Keratinocyte (primary cell): ENCODE data around the gene TIE1. TPM values are rescaled to one million over a fixed set of nuclear protein-coding genes. Genes with fewer than 3 reads are reported as not detected.

Source experiments
- DNase-seq: peaks from one replicate; pipeline ENCODE4 v3.0.0-alpha.2; 2011; ENCODE audit warnings: low read depth, missing footprints, low spot score
- FAIRE-seq: peaks from 2 replicates; lab custom pipeline; 2011; peaks lifted over from hg19 to GRCh38; lab: Jason Lieb, UNC
- H2AFZ ChIP-seq: 2 replicates; pipeline ENCODE4 v1.6.0; 2012; ENCODE audit warnings: low read length, control low read depth, inconsistent platforms; ENCODE audit not compliant: control insufficient read depth
- H3K27ac ChIP-seq: 2 replicates; pipeline ENCODE4 v1.5.1; 2011; ENCODE audit warnings: low read length; ENCODE audit not compliant: control insufficient read depth, insufficient read depth
- H3K27me3 ChIP-seq: 3 replicates; pipeline ENCODE4 v1.6.0; 2011; ENCODE audit warnings: low read length; ENCODE audit not compliant: control insufficient read depth, insufficient read depth; ENCODE audit errors: extremely low read depth
- H3K36me3 ChIP-seq, 2 experiments: 2 replicates in 1 of 2; 3 replicates in 1 of 2; pipeline ENCODE4 v1.5.1; 2011; ENCODE audit warnings: low read length in 2 of 2, mild to moderate bottlenecking in 1 of 2; ENCODE audit not compliant: control insufficient read depth in 2 of 2, insufficient read depth in 2 of 2; ENCODE audit errors: extremely low read depth in 1 of 2
- H3K4me1 ChIP-seq: 3 replicates; pipeline ENCODE4 v1.5.1; 2011; ENCODE audit warnings: low read length; ENCODE audit not compliant: control insufficient read depth, insufficient read depth; ENCODE audit errors: extremely low read depth
- H3K4me2 ChIP-seq: 3 replicates; pipeline ENCODE4 v1.6.0; 2011; ENCODE audit warnings: low read depth, low read length; ENCODE audit not compliant: control insufficient read depth, insufficient read depth; ENCODE audit errors: extremely low read depth
- H3K4me3 ChIP-seq, 3 experiments: fragments of 200-600 bp in 1 of 3; sonication (generic) in 1 of 3; 2 replicates in 2 of 3; 3 replicates in 1 of 3; pipeline ENCODE4 v1.5.1; 2011 to 2016; ENCODE audit warnings: low read length in 3 of 3, mild to moderate bottlenecking in 3 of 3, control low read depth in 2 of 3, inconsistent platforms in 1 of 3, low read depth in 1 of 3, mixed read lengths in 1 of 3, mixed run types in 1 of 3, moderate library complexity in 1 of 3; ENCODE audit not compliant: control insufficient read depth in 2 of 3, insufficient read depth in 2 of 3; ENCODE audit errors: extremely low read depth in 1 of 3
- H3K79me2 ChIP-seq: 2 replicates; pipeline ENCODE4 v1.6.0; 2012; ENCODE audit warnings: low read length; ENCODE audit not compliant: control insufficient read depth, insufficient read depth
- H3K9ac ChIP-seq: 3 replicates; pipeline ENCODE4 v1.6.0; 2011; ENCODE audit warnings: low read length; ENCODE audit not compliant: control insufficient read depth, insufficient read depth; ENCODE audit errors: extremely low read depth
- H3K9me1 ChIP-seq: 3 replicates; pipeline ENCODE4 v1.6.0; 2011; ENCODE audit warnings: low read length; ENCODE audit not compliant: control insufficient read depth, insufficient read depth; ENCODE audit errors: extremely low read depth
- H3K9me3 ChIP-seq: 2 replicates; pipeline ENCODE4 v1.5.1; 2012; ENCODE audit warnings: low read depth, low read length; ENCODE audit not compliant: control insufficient read depth
- H4K20me1 ChIP-seq: 3 replicates; pipeline ENCODE4 v1.6.0; 2011; ENCODE audit warnings: low read length; ENCODE audit not compliant: control insufficient read depth, insufficient read depth; ENCODE audit errors: extremely low read depth
- EZH2 ChIP-seq: IDR thresholded peaks from one replicate; pipeline ENCODE4 v1.6.1; 2012; ENCODE audit warnings: inconsistent platforms, mild to moderate bottlenecking, low read length, moderate library complexity
- dilution Hi-C: fragments of 300-500 bp; cut with MboI; formaldehyde crosslinking; loops from one replicate; pipeline ENCODE4 v1.7.0; 2020; ENCODE audit warnings: low sequenced_read_pairs; ENCODE audit not compliant: extremely low pct_ligation_motif_present
- polyA plus RNA-seq, 5 experiments: library from polyadenylated mRNA; depleted of rRNA in 3 of 5; stranded (reverse) in 3 of 5; stranded (forward) in 1 of 5; unstranded in 1 of 5; fragments of >200 nt; gene quantifications; 1 replicate in 1 of 5; 2 replicates in 3 of 5; 3 replicates in 1 of 5; pipeline versions ENCODE4 v1.2.1 to v1.2.3, GENCODE V29; 2011 to 2012; ENCODE audit warnings: missing spikeins in 2 of 5, low read depth in 1 of 5, low replicate concordance in 1 of 5
- TF ChIP-seq, protein P1 (sequence below), 3 experiments: IDR thresholded peaks in 1 of 3; conservative IDR thresholded peaks in 1 of 3; optimal IDR thresholded peaks in 1 of 3; 2 replicates in 2 of 3; 3 replicates in 1 of 3; pipeline versions ENCODE3 to v1.5.1; 2011; ENCODE audit warnings: low read length in 3 of 3, mild to moderate bottlenecking in 3 of 3, moderate library complexity in 2 of 3, control low read depth in 1 of 3, inconsistent platforms in 1 of 3; ENCODE audit not compliant: insufficient read depth in 2 of 3; ENCODE audit errors: extremely low read depth in 1 of 3

The TIE1 gene
- polyA plus RNA-seq, 1 donor (not counting 4 experiments of a cell fraction or from before 2014, with no cell fraction given), result not detected

DNA sequence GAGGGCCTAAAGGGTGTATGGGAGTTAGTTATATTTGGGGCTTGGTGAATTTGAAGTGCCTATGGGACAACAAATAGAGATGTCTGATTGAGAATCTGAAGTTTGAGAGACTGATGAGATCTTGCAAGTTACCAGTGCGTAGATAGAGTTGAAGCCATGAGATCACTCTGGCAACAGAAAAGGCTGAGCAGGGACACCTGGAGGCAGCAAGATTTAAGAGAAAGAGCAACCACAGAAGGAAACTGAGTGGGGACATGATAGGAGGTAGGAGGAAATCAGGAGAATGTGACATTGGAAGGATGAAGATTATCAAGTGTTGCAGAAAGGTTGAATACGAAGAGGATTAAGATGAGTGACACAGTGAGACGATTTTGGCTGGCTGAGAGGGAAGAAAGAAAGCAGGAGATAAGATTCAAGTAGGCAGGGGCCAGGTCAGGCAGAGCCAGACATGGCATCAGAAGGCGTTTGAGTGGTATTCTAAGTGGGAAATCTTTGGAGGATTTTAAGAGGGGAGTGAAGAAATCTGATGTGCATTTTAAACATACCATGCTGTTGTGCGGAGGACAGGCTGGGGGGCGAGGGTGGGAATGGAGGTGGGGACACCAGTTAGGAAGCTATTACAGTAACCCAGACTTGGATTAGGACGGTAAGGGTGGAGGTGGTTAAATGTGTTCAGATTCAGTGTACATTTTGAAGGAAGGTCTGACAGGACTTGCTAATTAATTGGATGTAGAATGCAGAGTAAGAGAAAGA is 33.8 kb downstream of the TIE1 start:
- Histone ChIP-seq H3K9me1 (no peaks in the 10 kb centered on the region), H3K27me3 (peaks cover 6% of the 10 kb centered on the region), H3K36me3 (no peaks in the 10 kb centered on the region), H3K9me3 (no peaks in the 10 kb centered on the region), H3K79me2 (no peaks in the 10 kb centered on the region), H3K4me1 (peaks cover 9% of the 10 kb centered on the region), H3K27ac (no peak overlapping the region), H3K4me3 (no peak overlapping the region), H3K9ac (no peak overlapping the region), H3K4me2 (no peak overlapping the region), H2AFZ (no peak overlapping the region), H4K20me1 (no peaks in the 10 kb centered on the region)
- dilution Hi-C loops, result no loop called here
- DNase-seq (no peak), FAIRE-seq (no peak)
- TF ChIP-seq, protein P1, sequence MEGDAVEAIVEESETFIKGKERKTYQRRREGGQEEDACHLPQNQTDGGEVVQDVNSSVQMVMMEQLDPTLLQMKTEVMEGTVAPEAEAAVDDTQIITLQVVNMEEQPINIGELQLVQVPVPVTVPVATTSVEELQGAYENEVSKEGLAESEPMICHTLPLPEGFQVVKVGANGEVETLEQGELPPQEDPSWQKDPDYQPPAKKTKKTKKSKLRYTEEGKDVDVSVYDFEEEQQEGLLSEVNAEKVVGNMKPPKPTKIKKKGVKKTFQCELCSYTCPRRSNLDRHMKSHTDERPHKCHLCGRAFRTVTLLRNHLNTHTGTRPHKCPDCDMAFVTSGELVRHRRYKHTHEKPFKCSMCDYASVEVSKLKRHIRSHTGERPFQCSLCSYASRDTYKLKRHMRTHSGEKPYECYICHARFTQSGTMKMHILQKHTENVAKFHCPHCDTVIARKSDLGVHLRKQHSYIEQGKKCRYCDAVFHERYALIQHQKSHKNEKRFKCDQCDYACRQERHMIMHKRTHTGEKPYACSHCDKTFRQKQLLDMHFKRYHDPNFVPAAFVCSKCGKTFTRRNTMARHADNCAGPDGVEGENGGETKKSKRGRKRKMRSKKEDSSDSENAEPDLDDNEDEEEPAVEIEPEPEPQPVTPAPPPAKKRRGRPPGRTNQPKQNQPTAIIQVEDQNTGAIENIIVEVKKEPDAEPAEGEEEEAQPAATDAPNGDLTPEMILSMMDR (optimal IDR thresholded peaks at IDR 0.05 in 1 of 3, IDR thresholded peaks at IDR 0.05 in 1 of 3, conservative IDR thresholded peaks at IDR 0.05 in 1 of 3; ENCODE audit: extremely low read depth in 1 of 3, insufficient read depth in 2 of 3, low read length in 3 of 3), result no peak
- no peak for TF ChIP-seq EZH2

DNA sequence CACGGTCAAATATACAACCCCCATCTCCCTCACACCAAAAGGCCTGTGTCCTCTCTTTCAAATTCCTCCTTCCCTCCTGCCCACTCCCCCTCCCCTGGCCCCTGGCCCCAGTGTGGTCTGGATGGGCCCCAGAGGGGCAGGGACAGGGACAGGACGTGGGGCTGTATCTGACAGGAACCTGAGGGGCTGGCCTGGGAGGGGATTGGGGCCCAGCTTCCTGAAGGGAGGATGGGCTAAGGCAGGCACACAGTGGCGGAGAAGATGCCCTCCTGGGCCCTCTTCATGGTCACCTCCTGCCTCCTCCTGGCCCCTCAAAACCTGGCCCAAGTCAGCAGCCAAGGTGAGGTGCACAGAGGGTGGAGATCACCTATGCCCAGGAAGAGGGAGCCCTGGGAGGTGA is 36.8 kb downstream of the TIE1 start, which contains the start of gene MPL:
Gene MPL (plus strand): TSS at position 231 of the 400 bp plus-strand sequence. CDS start 31 bp downstream, at position 262.
- Histone ChIP-seq H3K27ac (no peak within 1 kb of the TSS), H3K4me2 (no peak within 1 kb of the TSS), H3K27me3 (peaks cover 10% of the 10 kb centered on the region), H3K9ac (no peak within 1 kb of the TSS), H3K36me3 (no peaks in the 10 kb centered on the region), H3K9me1 (no peaks in the 10 kb centered on the region), H4K20me1 (no peaks in the 10 kb centered on the region), H3K4me1 (no peaks in the 10 kb centered on the region), H3K4me3 (no peak within 1 kb of the TSS), H2AFZ (no peak within 1 kb of the TSS), H3K9me3 (no peaks in the 10 kb centered on the region), H3K79me2 (no peaks in the 10 kb centered on the region)
- FAIRE-seq, result no peak
- no peak for TF ChIP-seq EZH2
- TF ChIP-seq, protein P1 (optimal IDR thresholded peaks at IDR 0.05 in 1 of 3, IDR thresholded peaks at IDR 0.05 in 1 of 3, conservative IDR thresholded peaks at IDR 0.05 in 1 of 3; ENCODE audit: extremely low read depth in 1 of 3, insufficient read depth in 2 of 3, low read length in 3 of 3), result no peak
- no peak for DNase-seq
- dilution Hi-C loops, result no loop called here
